Fibroblast of gingiva (primary cell): ENCODE data around the gene NEDD9.

ENCODE experiments used
- DNase-seq: peaks from one replicate; pipeline ENCODE4 v3.0.0-alpha.2; 2011; ENCODE audit warnings: low read depth

NEDD9 gene

GRCh38 chr6:11177271-11177670, 55.2 kb downstream of the NEDD9 start:
- no peak for DNase-seq

GRCh38 chr6:11174242-11174611, 58.2 kb downstream of the NEDD9 start:
- no peak for DNase-seq

- peak; percentile 12 for DNase-seq
Observed at GRCh38 chr6:11172501-11173327, 59.8 kb downstream of the NEDD9 start.

- DNase-seq = no peak
Observed at GRCh38 chr6:11171952-11172351, 60.5 kb downstream of the NEDD9 start.

- peak; percentile 25 for DNase-seq
Observed at GRCh38 chr6:11168091-11168635, 64.3 kb downstream of the NEDD9 start.

GRCh38 chr6:11166948-11167347, 65.5 kb downstream of the NEDD9 start:
- no peak for DNase-seq

GRCh38 chr6:11164717-11165646, 67.5 kb downstream of the NEDD9 start:
- no peak for DNase-seq

GRCh38 chr6:11163932-11164331, 68.5 kb downstream of the NEDD9 start:
- no peak for DNase-seq

GRCh38 chr6:11162262-11162661, 70.2 kb downstream of the NEDD9 start:
- no peak for DNase-seq

GRCh38 chr6:11161031-11161956, 71.2 kb downstream of the NEDD9 start:
- DNase-seq = peak; percentile 32

GRCh38 chr6:11160199-11160598, 72.3 kb downstream of the NEDD9 start:
- peak; percentile 40 for DNase-seq

- DNase-seq = no peak
Observed at GRCh38 chr6:11155589-11155988, 76.9 kb downstream of the NEDD9 start.

- no peak for DNase-seq
Observed at GRCh38 chr6:11153447-11153846, 79.0 kb downstream of the NEDD9 start.

- no peak for DNase-seq
Observed at GRCh38 chr6:11152581-11152980, 79.9 kb downstream of the NEDD9 start.

- no peak for DNase-seq
Observed at GRCh38 chr6:11151488-11151887, 81.0 kb downstream of the NEDD9 start.

- DNase-seq = no peak
Observed at GRCh38 chr6:11149551-11149950, 82.9 kb downstream of the NEDD9 start.

GRCh38 chr6:11146117-11146826, 86.2 kb downstream of the NEDD9 start:
- no peak for DNase-seq

- peak; percentile 69 for DNase-seq
Observed at GRCh38 chr6:11144393-11144851, 88.0 kb downstream of the NEDD9 start.

- peak; percentile 87 for DNase-seq
Observed at GRCh38 chr6:11143394-11144371, 88.8 kb downstream of the NEDD9 start.
